Measurements from ENCODE around the gene MSLN.

DNA sequence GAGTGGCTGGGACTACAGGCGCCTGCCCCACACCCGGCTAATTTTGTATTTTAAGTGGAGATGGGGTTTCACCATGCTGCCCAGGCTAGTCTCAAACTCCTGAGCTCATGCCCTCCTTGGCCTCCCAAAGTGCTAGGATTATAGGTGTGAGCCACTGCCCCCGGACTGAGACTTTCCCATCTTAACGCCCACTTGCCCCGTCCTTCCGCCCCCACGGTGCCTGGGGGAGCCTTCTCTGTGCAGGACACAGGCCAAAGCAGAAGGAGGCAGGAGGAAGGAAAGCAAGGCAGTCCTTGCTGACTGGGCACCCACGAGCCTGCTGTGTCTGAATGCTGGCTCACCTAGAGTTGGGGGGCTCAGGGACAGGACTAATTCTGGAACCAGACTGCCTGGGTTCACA is 57.6 kb downstream of the MSLN start:
- no peak for TF ChIP-seq POLR2A (IDR thresholded peaks at IDR 0.05; ENCODE audit: low read depth, low read length)
- no peak for TF ChIP-seq POLR2AphosphoS5 (IDR thresholded peaks at IDR 0.05; ENCODE audit: low read depth, low read length)

All from GM12892 (cell line).